GM19043 (cell line): ENCODE measurements around the gene SPAG6.
A peak's percentile ranks its signal among the peaks of the same experiment; 100 is the strongest.
"Not testable (repeated sequence)": the region's sequence is repeated elsewhere in the genome, so short reads cannot be mapped to it uniquely, and the experiment has no call there.

Source experiments
- ATAC-seq: cut with Tn5 transposase; IDR thresholded peaks from one replicate; pipeline ENCODE4 v1.9.1; 2021; ENCODE audit warnings: low read depth; ENCODE audit not compliant: unreplicated experiment

SPAG6 gene

GRCh38 chr10:22345301-22346095 lies at the start of gene SPAG6:
Gene SPAG6 (plus strand): TSS chr10:22345496. CDS start chr10:22345612, 116 bp downstream.
- no peak for ATAC-seq

GRCh38 chr10:22301193-22301592 lies 44.1 kb upstream of the SPAG6 start:
- no peak for ATAC-seq

GRCh38 chr10:22303461-22303860 lies 41.8 kb upstream of the SPAG6 start:
- ATAC-seq, result no peak

GRCh38 chr10:22305721-22306120 lies 39.6 kb upstream of the SPAG6 start:
- no peak for ATAC-seq

- ATAC-seq, result peak; percentile 97
These were observed 36.9 kb upstream of the SPAG6 start for GRCh38 chr10:22308390-22308789.

GRCh38 chr10:22309180-22310000 lies 35.9 kb upstream of the SPAG6 start:
- no peak for ATAC-seq

GRCh38 chr10:22310012-22310411 lies 35.3 kb upstream of the SPAG6 start:
- not testable (repeated sequence) for ATAC-seq

GRCh38 chr10:22310928-22311327 lies 34.4 kb upstream of the SPAG6 start:
- no peak for ATAC-seq

GRCh38 chr10:22314852-22315251 lies 30.4 kb upstream of the SPAG6 start:
- no peak for ATAC-seq

- peak; percentile 29 for ATAC-seq
These were observed 29.6 kb upstream of the SPAG6 start for GRCh38 chr10:22315455-22316285.

- peak; percentile 55 for ATAC-seq
These were observed 28.8 kb upstream of the SPAG6 start, which contains the start of gene COMMD3 for GRCh38 chr10:22316286-22317075. Gene COMMD3 (plus strand): TSS chr10:22316388. CDS start chr10:22316418, 30 bp downstream.

GRCh38 chr10:22317076-22317370 lies 28.3 kb upstream of the SPAG6 start:
- ATAC-seq, result peak; percentile 31

GRCh38 chr10:22317771-22318565 lies 27.3 kb upstream of the SPAG6 start:
- ATAC-seq, result no peak

- ATAC-seq, result no peak
These were observed 26.5 kb upstream of the SPAG6 start for GRCh38 chr10:22318772-22319171.

GRCh38 chr10:22319547-22319979 lies 25.7 kb upstream of the SPAG6 start:
- no peak for ATAC-seq

GRCh38 chr10:22319980-22320558 lies 25.2 kb upstream of the SPAG6 start:
- no peak for ATAC-seq

GRCh38 chr10:22320591-22321155 lies 24.6 kb upstream of the SPAG6 start, which contains the start of gene BMI1:
Gene BMI1 (plus strand): TSS chr10:22321099. CDS start chr10:22326450, 5,351 bp downstream.
- no peak for ATAC-seq

GRCh38 chr10:22321156-22321923 lies 24.0 kb upstream of the SPAG6 start:
- ATAC-seq, result no peak
